H1 (cell line): Measurements from ENCODE around the gene GTF3C2. TPM values are rescaled to one million over a fixed set of nuclear protein-coding genes. Genes with fewer than 3 reads are reported as not detected.

Experiments used
- BCL11A ChIP-seq, 2 experiments: IDR thresholded peaks; one replicate each; pipeline ENCODE4 v1.6.1; 2011; ENCODE audit warnings: low read depth in 2 of 2, low read length in 2 of 2, mild to moderate bottlenecking in 2 of 2
- CBX5 ChIP-seq: fragments of 300-800, 300-1000 bp; sonication (generic); IDR thresholded peaks from 2 replicates; pipeline ENCODE4 v1.7.1; 2016; ENCODE audit warnings: antibody characterized with exemption, low read length, low read depth
- CBX8 ChIP-seq: fragments of 300-800, 300-1000 bp; sonication (generic); IDR thresholded peaks from 2 replicates; pipeline ENCODE4 v1.7.1; 2016; ENCODE audit warnings: low read depth, low read length, borderline replicate concordance
- CEBPB ChIP-seq: IDR thresholded peaks from 2 replicates; pipeline ENCODE4 v1.6.1; 2012; ENCODE audit warnings: low read depth, low read length
- CHD2 ChIP-seq: IDR thresholded peaks from 2 replicates; pipeline ENCODE4 v1.6.1; 2012; ENCODE audit warnings: low read length, improper control_type of control experiment
- HDAC2 ChIP-seq, 2 experiments: fragments of 300-600 bp in 1 of 2; sonication (generic) in 1 of 2; IDR thresholded peaks; 2 replicates each; pipeline ENCODE4 v1.6.1; 2011 to 2012; ENCODE audit warnings: low read depth in 2 of 2, low read length in 2 of 2, mild to moderate bottlenecking in 2 of 2, moderate library complexity in 2 of 2, borderline replicate concordance in 1 of 2, inconsistent platforms in 1 of 2
- KDM1A ChIP-seq: fragments of 200-600, 300-600 bp; sonication (generic); IDR thresholded peaks from 2 replicates; pipeline ENCODE4 v1.7.1; 2016; ENCODE audit warnings: mild to moderate bottlenecking, low read length, borderline replicate concordance
- POLR2AphosphoS5 ChIP-seq: IDR thresholded peaks from 2 replicates; pipeline ENCODE4 v1.6.1; 2011; ENCODE audit warnings: low read depth, low read length
- RFX5 ChIP-seq: IDR thresholded peaks from 2 replicates; pipeline ENCODE4 v1.6.1; 2011; ENCODE audit warnings: low read depth, low read length, improper control_type of control experiment, borderline replicate concordance
- RXRA ChIP-seq: IDR thresholded peaks from 2 replicates; pipeline ENCODE4 v1.6.1; 2011; ENCODE audit warnings: low read depth, mild to moderate bottlenecking, low read length, moderate library complexity; ENCODE audit not compliant: insufficient read depth
- SIX5 ChIP-seq: IDR thresholded peaks from 2 replicates; pipeline ENCODE4 v1.6.1; 2011; ENCODE audit warnings: mild to moderate bottlenecking, low read depth, low read length
- SUZ12 ChIP-seq: fragments of 200-600 bp; sonication (generic); IDR thresholded peaks from 2 replicates; pipeline ENCODE4 v1.6.1; 2012; ENCODE audit warnings: mild to moderate bottlenecking, inconsistent platforms, low read length, moderate library complexity, mixed read lengths
- TAF7 ChIP-seq: optimal IDR thresholded peaks from 2 replicates; pipeline ENCODE3; 2011; ENCODE audit warnings: low read depth, mild to moderate bottlenecking, inconsistent platforms, low read length, moderate library complexity, borderline replicate concordance
- TCF12 ChIP-seq: IDR thresholded peaks from 2 replicates; pipeline ENCODE4 v1.6.1; 2011; ENCODE audit warnings: low read depth, mild to moderate bottlenecking, low read length
- TEAD4 ChIP-seq: IDR thresholded peaks from 2 replicates; pipeline ENCODE4 v1.6.1; 2012; ENCODE audit warnings: low read depth, low read length, inconsistent platforms, mixed read lengths
- polyA plus RNA-seq, 7 experiments: library from polyadenylated mRNA; depleted of rRNA in 3 of 7; stranded (reverse) in 5 of 7; unstranded in 2 of 7; fragments of >200 nt in 5 of 7; fragments of 200-250 nt in 2 of 7; gene quantifications; 1 replicate in 5 of 7; 2 replicates in 1 of 7; 4 replicates in 1 of 7; pipeline versions ENCODE4 v1.2.1 to v1.2.3, GENCODE V29; 2011 to 2013; ENCODE audit warnings: missing spikeins in 2 of 7, mixed read lengths in 2 of 7
- total RNA-seq: library from RNA; stranded (reverse); fragmentation: NEBNext Ultra II Directional; extraction: Animal tissue kit (Norgen Biotek cat#: 25700); gene quantifications from 2 replicates; pipeline ENCODE4 v1.2.1, GENCODE V29; 2021
- TF ChIP-seq, protein P1 (sequence below): IDR thresholded peaks from 2 replicates; pipeline ENCODE4 v1.6.1; 2012; ENCODE audit warnings: inconsistent platforms
- TF ChIP-seq, protein P2 (sequence below): IDR thresholded peaks from 2 replicates; pipeline ENCODE4 v1.6.1; 2012; ENCODE audit warnings: inconsistent platforms
- TF ChIP-seq, protein P3 (sequence below): IDR thresholded peaks from 2 replicates; pipeline ENCODE4 v1.6.1; 2011; ENCODE audit warnings: low read length, improper control_type of control experiment
- TF ChIP-seq, protein P4 (sequence below): IDR thresholded peaks from 2 replicates; pipeline ENCODE4 v1.6.1; 2011; ENCODE audit warnings: low read depth, mild to moderate bottlenecking, low read length; ENCODE audit not compliant: insufficient read depth
- TF ChIP-seq, protein P5 (sequence below): IDR thresholded peaks from 2 replicates; pipeline ENCODE4 v1.6.1; 2012; ENCODE audit warnings: low read length, inconsistent platforms

Gene GTF3C2
- total and polyA plus RNA-seq, 2 of the 8 experiments (the other 6 are each of a cell fraction or from before 2014, with no cell fraction given): 118 to 127 TPM

DNA sequence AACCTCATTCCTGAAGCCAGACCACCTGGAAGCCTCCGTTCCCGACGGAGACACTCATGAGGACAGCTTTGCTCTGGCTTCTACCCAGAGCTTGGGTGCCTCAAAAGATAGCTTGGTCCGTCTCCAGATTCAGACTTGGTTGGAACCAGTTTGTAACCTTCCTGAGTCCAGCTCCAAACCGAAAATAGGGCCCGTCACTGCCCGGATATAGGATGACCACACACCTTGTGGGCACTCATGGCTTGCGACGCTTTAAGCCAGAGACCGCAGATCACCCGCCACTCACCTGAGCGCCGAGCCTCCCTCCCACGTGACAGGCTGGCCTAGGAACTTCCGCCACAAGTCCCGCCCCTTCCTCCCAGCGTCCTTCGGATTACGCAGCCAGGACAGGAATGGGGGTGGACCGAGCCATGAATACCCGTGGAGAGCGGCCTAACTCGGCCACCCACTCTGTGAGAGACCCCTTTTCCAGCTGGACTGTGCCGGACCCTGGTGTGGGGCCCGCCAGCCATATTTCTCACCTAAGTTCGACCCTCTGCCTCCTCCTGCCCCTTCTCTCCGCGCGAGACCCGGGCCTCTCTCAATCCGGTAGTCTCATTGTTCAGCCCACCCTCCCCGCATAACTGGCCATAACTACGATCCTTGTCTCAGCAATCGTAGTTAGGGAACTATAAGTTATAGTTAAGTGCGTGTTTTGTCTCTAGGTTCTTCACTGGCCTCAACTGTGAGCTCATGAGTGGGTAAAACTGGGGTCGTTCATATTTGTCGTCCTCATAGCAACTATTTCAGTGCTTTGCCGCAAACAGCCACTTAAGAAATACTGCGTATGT, 33.6 kb downstream of the GTF3C2 start, which contains the start of gene MPV17 (continued):
- TF ChIP-seq, protein P1, sequence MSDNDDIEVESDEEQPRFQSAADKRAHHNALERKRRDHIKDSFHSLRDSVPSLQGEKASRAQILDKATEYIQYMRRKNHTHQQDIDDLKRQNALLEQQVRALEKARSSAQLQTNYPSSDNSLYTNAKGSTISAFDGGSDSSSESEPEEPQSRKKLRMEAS: peak; percentile 80
- TF ChIP-seq KDM1A (no peak), CBX5 (no peak), CBX8 (no peak), HDAC2 (IDR thresholded peaks at IDR 0.05; ENCODE audit: borderline replicate concordance in 1 of 2, low read depth in 2 of 2, low read length in 2 of 2) (no peak), CHD2 (peak; percentile 61), POLR2AphosphoS5 (peak; percentile 95), TEAD4 (no peak), TCF12 (no peak), SIX5 (no peak), CEBPB (0 out of 2 replicates have a peak, but pooled peaks have one; percentile 25), TAF7 (no peak), SUZ12 (no peak), RFX5 (no peak), BCL11A (IDR thresholded peaks at IDR 0.05; ENCODE audit: low read depth in 2 of 2, low read length in 2 of 2) (no peak), RXRA (no peak)
- TF ChIP-seq, protein P2, sequence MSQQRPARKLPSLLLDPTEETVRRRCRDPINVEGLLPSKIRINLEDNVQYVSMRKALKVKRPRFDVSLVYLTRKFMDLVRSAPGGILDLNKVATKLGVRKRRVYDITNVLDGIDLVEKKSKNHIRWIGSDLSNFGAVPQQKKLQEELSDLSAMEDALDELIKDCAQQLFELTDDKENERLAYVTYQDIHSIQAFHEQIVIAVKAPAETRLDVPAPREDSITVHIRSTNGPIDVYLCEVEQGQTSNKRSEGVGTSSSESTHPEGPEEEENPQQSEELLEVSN: no peak
- TF ChIP-seq, protein P3, sequence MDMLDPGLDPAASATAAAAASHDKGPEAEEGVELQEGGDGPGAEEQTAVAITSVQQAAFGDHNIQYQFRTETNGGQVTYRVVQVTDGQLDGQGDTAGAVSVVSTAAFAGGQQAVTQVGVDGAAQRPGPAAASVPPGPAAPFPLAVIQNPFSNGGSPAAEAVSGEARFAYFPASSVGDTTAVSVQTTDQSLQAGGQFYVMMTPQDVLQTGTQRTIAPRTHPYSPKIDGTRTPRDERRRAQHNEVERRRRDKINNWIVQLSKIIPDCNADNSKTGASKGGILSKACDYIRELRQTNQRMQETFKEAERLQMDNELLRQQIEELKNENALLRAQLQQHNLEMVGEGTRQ: peak; percentile 93
- TF ChIP-seq, protein P4, sequence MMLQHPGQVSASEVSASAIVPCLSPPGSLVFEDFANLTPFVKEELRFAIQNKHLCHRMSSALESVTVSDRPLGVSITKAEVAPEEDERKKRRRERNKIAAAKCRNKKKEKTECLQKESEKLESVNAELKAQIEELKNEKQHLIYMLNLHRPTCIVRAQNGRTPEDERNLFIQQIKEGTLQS: no peak
- TF ChIP-seq, protein P5, sequence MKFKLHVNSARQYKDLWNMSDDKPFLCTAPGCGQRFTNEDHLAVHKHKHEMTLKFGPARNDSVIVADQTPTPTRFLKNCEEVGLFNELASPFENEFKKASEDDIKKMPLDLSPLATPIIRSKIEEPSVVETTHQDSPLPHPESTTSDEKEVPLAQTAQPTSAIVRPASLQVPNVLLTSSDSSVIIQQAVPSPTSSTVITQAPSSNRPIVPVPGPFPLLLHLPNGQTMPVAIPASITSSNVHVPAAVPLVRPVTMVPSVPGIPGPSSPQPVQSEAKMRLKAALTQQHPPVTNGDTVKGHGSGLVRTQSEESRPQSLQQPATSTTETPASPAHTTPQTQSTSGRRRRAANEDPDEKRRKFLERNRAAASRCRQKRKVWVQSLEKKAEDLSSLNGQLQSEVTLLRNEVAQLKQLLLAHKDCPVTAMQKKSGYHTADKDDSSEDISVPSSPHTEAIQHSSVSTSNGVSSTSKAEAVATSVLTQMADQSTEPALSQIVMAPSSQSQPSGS: no peak
